GM06990 (cell line): ENCODE results near the gene GNG13.

Source experiments
- DNase-seq: peaks from one replicate; pipeline ENCODE4 v3.0.0-alpha.2; 2011; ENCODE audit not compliant: insufficient read length; ENCODE audit errors: extremely low read depth
- H3K27me3 ChIP-seq: replicated peaks from 2 replicates; pipeline ENCODE4 v1.6.0; 2011; ENCODE audit warnings: low read length; ENCODE audit not compliant: control insufficient read depth, insufficient read depth
- H3K36me3 ChIP-seq: 2 replicates; pipeline ENCODE4 v1.5.1; 2011; ENCODE audit warnings: low read length; ENCODE audit not compliant: control insufficient read depth, insufficient read depth
- H3K4me3 ChIP-seq: replicated peaks from 2 replicates; pipeline ENCODE4 v1.5.1; 2011; ENCODE audit warnings: low read depth, mild to moderate bottlenecking, control low read depth, low read length
- CTCF ChIP-seq: IDR thresholded peaks from 2 replicates; pipeline ENCODE4 v1.5.1; 2011; ENCODE audit warnings: low read length, control low read depth, mild to moderate bottlenecking, inconsistent platforms; ENCODE audit not compliant: insufficient read depth, poor library complexity, severe bottlenecking

The GNG13 gene

GRCh38 chr16:844638-845350 lies 44.3 kb upstream of the GNG13 start:
- no peak for DNase-seq
- no peak for TF ChIP-seq CTCF
- Histone ChIP-seq H3K36me3 (no peaks in the 10 kb centered on the region), H3K4me3 (no peak overlapping the region), H3K27me3 (no peaks in the 10 kb centered on the region)

- no peak for DNase-seq
- Histone ChIP-seq H3K4me3 (no peak overlapping the region), H3K27me3 (no peaks in the 10 kb centered on the region), H3K36me3 (no peaks in the 10 kb centered on the region)
- no peak for TF ChIP-seq CTCF
Observed at GRCh38 chr16:843771-844170, 43.2 kb upstream of the GNG13 start.

- H3K27me3 ChIP-seq, result no peaks in the 10 kb centered on the region
- H3K4me3 ChIP-seq, result no peak overlapping the region
- H3K36me3 ChIP-seq, result no peaks in the 10 kb centered on the region
- TF ChIP-seq CTCF, result no peak
- no peak for DNase-seq
Observed at GRCh38 chr16:842711-843560, 42.4 kb upstream of the GNG13 start.

- Histone ChIP-seq H3K4me3 (no peak overlapping the region), H3K27me3 (no peaks in the 10 kb centered on the region), H3K36me3 (no peaks in the 10 kb centered on the region)
- DNase-seq, result no peak
- no peak for TF ChIP-seq CTCF
Observed at GRCh38 chr16:842061-842476, 41.5 kb upstream of the GNG13 start.

GRCh38 chr16:841455-842060 lies 41.0 kb upstream of the GNG13 start:
- no peak for TF ChIP-seq CTCF
- Histone ChIP-seq H3K4me3 (no peak overlapping the region), H3K36me3 (no peaks in the 10 kb centered on the region), H3K27me3 (no peaks in the 10 kb centered on the region)
- no peak for DNase-seq
